Lung (tissue), 12 donors: Measurements from ENCODE around the gene MYBBP1A. TPM values are rescaled to one million over a fixed set of nuclear protein-coding genes. Genes with fewer than 3 reads are reported as not detected.

ENCODE experiments used
- ATAC-seq: fragments of 200-7000 bp; cut with Tn5 transposase; one replicate; pipeline ENCODE4 v1.9.1; 2020; ENCODE audit warnings: moderate number of reproducible peaks; ENCODE audit not compliant: insufficient read depth, low FRiP score
- DNase-seq, 3 donors: peaks; one replicate each; pipeline ENCODE4 v3.0.0-alpha.2; 2013 to 2017
- H3K27ac ChIP-seq, 2 donors: one replicate each; pipeline ENCODE4 v1.5.1; 2013; ENCODE audit warnings: mild to moderate bottlenecking in 2 of 2, moderate library complexity in 2 of 2, control low read depth in 1 of 2, inconsistent platforms in 1 of 2, low read depth in 1 of 2, low read length in 1 of 2
- H3K27me3 ChIP-seq, 3 donors: one replicate each; pipeline ENCODE4 v1.5.1; 2013; ENCODE audit warnings: low read length in 2 of 3; ENCODE audit not compliant: control insufficient read depth in 3 of 3, insufficient read depth in 3 of 3
- H3K36me3 ChIP-seq, 4 donors: one replicate each; pipeline ENCODE4 v1.5.1; 2013; ENCODE audit warnings: low read length in 4 of 4, mild to moderate bottlenecking in 1 of 4, moderate library complexity in 1 of 4; ENCODE audit not compliant: control insufficient read depth in 4 of 4, insufficient read depth in 4 of 4
- H3K4me1 ChIP-seq, 5 donors: one replicate each; pipeline ENCODE4 v1.5.1; 2013; ENCODE audit warnings: low read length in 5 of 5, mild to moderate bottlenecking in 2 of 5, moderate library complexity in 1 of 5; ENCODE audit not compliant: control insufficient read depth in 5 of 5, insufficient read depth in 5 of 5
- H3K4me3 ChIP-seq: one replicate; pipeline ENCODE4 v1.5.1; 2013; ENCODE audit warnings: mild to moderate bottlenecking, control low read depth, moderate library complexity
- H3K9ac ChIP-seq, 2 donors: one replicate each; pipeline ENCODE4 v1.5.1; 2013; ENCODE audit warnings: low read length in 2 of 2, control low read depth in 1 of 2; ENCODE audit not compliant: insufficient read depth in 1 of 2
- H3K9me3 ChIP-seq, 4 donors: one replicate each; pipeline ENCODE4 v1.5.1; 2013; ENCODE audit warnings: low read length in 3 of 4, mild to moderate bottlenecking in 1 of 4, moderate library complexity in 1 of 4; ENCODE audit not compliant: control insufficient read depth in 4 of 4, insufficient read depth in 3 of 4
- CTCF ChIP-seq: IDR thresholded peaks from 2 replicates; pipeline ENCODE4 v1.5.1; 2012; ENCODE audit warnings: mild to moderate bottlenecking; ENCODE audit errors: control extremely low read depth, extremely low read depth
- WGBS, 2 donors: extraction: QIAGEN DNeasy Blood & Tissue Kit; methylation state at CpG; one replicate each; pipeline ENCODE4 v1.1.7; 2013; 5-methylcytosine and 5-hydroxymethylcytosine counted together
- polyA plus RNA-seq, 2 donors: library from polyadenylated mRNA; stranded (reverse); fragments of 200-250 nt; gene quantifications; one replicate each; pipeline ENCODE4 v1.2.1, GENCODE V29; 2013
- total RNA-seq, 2 donors: library from RNA; depleted of rRNA in 1 of 2; stranded (reverse); fragments of >200 nt in 1 of 2; gene quantifications; one replicate each; pipeline ENCODE4 v1.2.1, GENCODE V29; 2014 to 2021
- donor health status: control.
- donor health status: control.
- donor health status: Bipolar disorder and iron deficiency.
- donor health status: healthy.
- donor health status: DM: yes; HTN: yes; CAD: no.

MYBBP1A gene
- total and polyA plus RNA-seq, 4 donors: 21.2 to 71.7 (median 34.4) TPM

DNA sequence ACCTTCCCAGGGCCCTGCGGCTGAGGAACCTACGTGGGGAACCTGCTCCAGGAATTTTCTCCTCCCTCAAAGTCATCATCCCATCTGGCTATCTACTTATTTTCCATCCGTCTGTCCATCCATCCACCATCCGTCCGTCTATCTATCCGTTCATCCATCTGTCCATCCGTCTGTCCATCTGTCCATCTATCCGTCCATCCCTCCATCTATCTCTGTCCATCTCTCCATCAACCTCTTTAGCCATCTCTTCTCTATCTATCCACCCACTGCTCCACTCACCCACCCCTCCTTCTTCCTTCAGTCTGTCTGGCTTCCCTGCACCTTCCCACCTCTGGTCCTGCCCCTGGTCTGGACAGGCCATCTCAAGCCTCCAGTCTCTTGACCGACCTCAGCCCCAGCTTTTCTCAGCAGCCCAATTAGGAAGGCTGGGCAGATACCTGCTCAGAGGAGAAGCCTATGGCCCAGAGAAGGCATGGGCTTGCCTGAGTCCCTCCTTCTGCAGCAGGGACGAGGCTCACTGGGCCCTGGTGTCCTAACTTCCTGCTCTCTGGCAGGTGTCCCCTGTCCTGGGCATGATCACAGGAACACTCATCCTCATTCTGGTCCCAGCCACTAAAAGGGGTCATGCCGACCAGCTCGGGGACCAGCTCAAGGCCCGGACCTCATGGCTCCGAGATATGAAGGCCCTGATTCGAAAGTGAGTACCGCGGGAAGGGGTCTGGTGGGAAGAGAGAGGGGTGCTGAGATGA is 23.0 kb downstream of the MYBBP1A start:
- ATAC-seq (no peak), DNase-seq (no peak)
- Histone ChIP-seq H3K9me3 (no peaks in the 10 kb centered on the region), H3K36me3 (peaks cover 0 to 7% (median 0%) of the 10 kb centered on the region in 4 donors), H3K4me3 (no peak overlapping the region), H3K4me1 (peaks cover 0 to 36% (median 20%) of the 10 kb centered on the region in 5 donors), H3K27ac (peak overlapping the region; percentile 29 to 34), H3K27me3 (no peaks in the 10 kb centered on the region), H3K9ac (no peak overlapping the region)
- 82 to 85% methylated on average over 17 of the region's 17 CpGs for WGBS, 2 donors
- TF ChIP-seq CTCF: no peak

GRCh38 chr17:4530799-4531730 is 24.1 kb downstream of the MYBBP1A start:
- Histone ChIP-seq H3K27me3 (no peaks in the 10 kb centered on the region), H3K9me3 (no peaks in the 10 kb centered on the region), H3K4me3 (no peak overlapping the region), H3K4me1 (peaks cover 0 to 29% (median 19%) of the 10 kb centered on the region in 5 donors), H3K36me3 (peaks cover 0 to 5% (median 0%) of the 10 kb centered on the region in 4 donors), H3K9ac (no peak overlapping the region), H3K27ac (peak overlapping the region; percentile 54 to 84)
- no peak for TF ChIP-seq CTCF
- WGBS, 2 donors: 46 to 59% methylated on average over 30 of the region's 30 CpGs
- ATAC-seq (no peak), DNase-seq (peak in 2 of 3 donors; percentile 41 to 71)

DNA sequence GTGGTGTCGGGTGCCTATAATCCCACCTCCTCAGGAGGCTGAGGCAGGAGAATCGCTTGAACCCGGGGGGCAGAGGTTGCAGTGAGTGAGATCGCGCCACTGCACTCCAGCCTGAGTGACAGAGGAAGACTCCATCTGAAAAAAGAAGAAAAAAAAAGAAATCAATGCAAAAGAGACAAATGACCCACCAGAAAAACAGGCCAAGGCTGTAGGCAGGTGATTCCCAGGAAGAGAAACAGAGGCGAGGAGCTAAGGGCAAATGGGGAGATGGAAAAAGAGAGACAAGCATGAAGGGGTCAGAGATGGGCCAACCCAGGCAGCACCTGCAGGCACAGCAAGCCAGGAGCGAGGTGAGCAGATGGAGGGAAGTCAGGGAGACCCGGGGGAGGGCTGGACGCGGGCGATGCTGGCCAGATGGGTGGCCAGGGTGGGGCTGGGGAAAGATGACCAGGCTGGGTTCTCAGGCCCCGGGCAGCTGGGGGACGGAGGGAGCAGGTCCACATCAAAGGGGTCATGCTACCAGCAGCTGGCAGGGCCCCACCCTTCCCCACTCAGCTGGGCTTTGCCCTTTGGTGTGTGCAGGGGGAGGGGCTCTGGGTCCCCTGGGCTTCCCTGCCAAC is 25.5 kb downstream of the MYBBP1A start:
- WGBS, 2 donors: 79 to 93% methylated on average over 13 of the region's 13 CpGs
- peaks cover 0 to 28% (median 6%) of the 10 kb centered on the region in 5 donors for H3K4me1 ChIP-seq

More for the DNA sequence above, 25.5 kb downstream of the MYBBP1A start:
- no peak for TF ChIP-seq CTCF
- no peak overlapping the region for H3K4me3 ChIP-seq
- no peak for DNase-seq
- peak overlapping the region in 1 of 2 donors; percentile 84 for H3K27ac ChIP-seq
- H3K9me3 ChIP-seq: no peaks in the 10 kb centered on the region
- no peak overlapping the region for H3K9ac ChIP-seq
- no peaks in the 10 kb centered on the region for H3K27me3 ChIP-seq
- peaks cover 0 to 8% (median 0%) of the 10 kb centered on the region in 4 donors for H3K36me3 ChIP-seq
- no peak for ATAC-seq
